ENCODE data around the gene ZNF414. TPM values are rescaled to one million over a fixed set of nuclear protein-coding genes. Genes with fewer than 3 reads are reported as not detected.

Gene ZNF414
- polyA plus RNA-seq, 1 experiment = 2.0 TPM

GRCh38 chr19:8489561-8490394 lies 24.2 kb downstream of the ZNF414 start:
- Histone ChIP-seq H3K27me3 (ENCODE audit: control insufficient read depth, insufficient read depth, low read length) (no peaks in the 10 kb centered on the region), H3K27ac (ENCODE audit: low read depth, low read length) (no peak overlapping the region), H3K4me3 (ENCODE audit: low read depth, low read length) (no peak overlapping the region), H3K9me3 (ENCODE audit: control insufficient read depth, insufficient read depth, low read length) (no peaks in the 10 kb centered on the region; the same call in 1 of the 2 replicates)
- CTCF ChIA-PET = no interaction called here
- TF ChIP-seq CTCF (IDR thresholded peaks at IDR 0.05; ENCODE audit: low read depth, low read length) = no peak
- DNase-seq (ENCODE audit: low read depth, low spot score) = no peak
- POLR2A ChIA-PET = no interaction called here

GRCh38 chr19:8488365-8488764 lies 25.6 kb downstream of the ZNF414 start:
- no peak for DNase-seq (ENCODE audit: low read depth, low spot score)
- ChIA-PET POLR2A (no interaction called here), CTCF (no interaction called here)
- Histone ChIP-seq H3K27me3 (ENCODE audit: control insufficient read depth, insufficient read depth, low read length) (no peaks in the 10 kb centered on the region), H3K4me3 (ENCODE audit: low read depth, low read length) (no peak overlapping the region), H3K27ac (ENCODE audit: low read depth, low read length) (no peak overlapping the region), H3K9me3 (ENCODE audit: control insufficient read depth, insufficient read depth, low read length) (no peaks in the 10 kb centered on the region; the same call in 1 of the 2 replicates)
- TF ChIP-seq CTCF (IDR thresholded peaks at IDR 0.05; ENCODE audit: low read depth, low read length) = no peak

GRCh38 chr19:8487137-8487851 lies 26.7 kb downstream of the ZNF414 start:
- no peak for DNase-seq (ENCODE audit: low read depth, low spot score)
- CTCF ChIA-PET = no interaction called here
- POLR2A ChIA-PET = interaction anchor here (0.6 kb wide), 1 partner anchor 890 kb away, joined by 3 read pairs; no protein-coding TSS in a partner anchor
- Histone ChIP-seq H3K4me3 (ENCODE audit: low read depth, low read length) (no peak overlapping the region), H3K9me3 (ENCODE audit: control insufficient read depth, insufficient read depth, low read length) (no peaks in the 10 kb centered on the region; the same call in 1 of the 2 replicates), H3K27ac (ENCODE audit: low read depth, low read length) (peak overlapping the region; percentile 21), H3K27me3 (ENCODE audit: control insufficient read depth, insufficient read depth, low read length) (no peaks in the 10 kb centered on the region)
- TF ChIP-seq CTCF (IDR thresholded peaks at IDR 0.05; ENCODE audit: low read depth, low read length) = no peak

DNA sequence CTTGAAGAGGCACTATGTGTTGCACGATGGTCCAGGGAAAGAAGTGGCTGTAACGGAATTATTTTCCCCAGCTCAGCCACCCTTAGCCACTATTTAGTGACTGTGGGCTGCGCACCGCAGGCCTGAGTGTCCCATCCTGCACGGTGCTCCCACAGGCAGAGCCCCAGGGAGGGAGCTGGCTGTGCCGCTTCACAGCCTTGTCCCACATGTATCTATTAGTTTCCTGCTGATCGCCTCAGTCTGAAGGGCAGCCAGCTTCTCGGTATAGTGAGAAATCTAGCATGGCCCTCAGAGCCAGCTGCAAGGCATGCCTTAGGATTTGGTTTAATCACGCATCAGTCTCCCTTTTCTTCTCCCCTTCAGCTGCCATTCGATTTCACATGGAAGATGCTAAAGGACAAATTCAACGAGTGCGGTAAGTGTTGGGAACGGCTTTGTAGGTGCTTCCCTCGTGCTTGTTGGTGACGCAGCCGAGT lies 27.3 kb downstream of the ZNF414 start:
- ChIA-PET POLR2A (no interaction called here), CTCF (no interaction called here)
- H3K4me3 ChIP-seq (ENCODE audit: low read depth, low read length) = no peak overlapping the region
- TF ChIP-seq CTCF (IDR thresholded peaks at IDR 0.05; ENCODE audit: low read depth, low read length) = no peak
- no peaks in the 10 kb centered on the region for H3K27me3 ChIP-seq (ENCODE audit: control insufficient read depth, insufficient read depth, low read length)
- no peak for DNase-seq (ENCODE audit: low read depth, low spot score)
- H3K27ac ChIP-seq (ENCODE audit: low read depth, low read length) = peak overlapping the region; percentile 21
- H3K9me3 ChIP-seq (ENCODE audit: control insufficient read depth, insufficient read depth, low read length) = no peaks in the 10 kb centered on the region; the same call in 1 of the 2 replicates

Measured in AG04450 (cell line).